HG02571 (cell line): ENCODE measurements around the gene LINS1.
"Not testable (repeated sequence)": the region's sequence is repeated elsewhere in the genome, so short reads cannot be mapped to it uniquely, and the experiment has no call there.

Experiments
- ATAC-seq: cut with Tn5 transposase; IDR thresholded peaks from one replicate; pipeline ENCODE4 v1.9.1; 2021; ENCODE audit warnings: mild to moderate bottlenecking, moderate library complexity; ENCODE audit not compliant: unreplicated experiment

Gene LINS1

GRCh38 chr15:100601617-100602063 is 344 bp downstream of the LINS1 start:
- ATAC-seq: peak; percentile 16

- no peak for ATAC-seq
Observed at GRCh38 chr15:100601163-100601562, 821 bp downstream of the LINS1 start.

- ATAC-seq: no peak
Observed at GRCh38 chr15:100598655-100599054, 3.3 kb downstream of the LINS1 start.

- no peak for ATAC-seq
Observed at GRCh38 chr15:100597862-100598261, 4.1 kb downstream of the LINS1 start.

- ATAC-seq: peak; percentile 77
Observed at GRCh38 chr15:100596792-100597191, 5.2 kb downstream of the LINS1 start.

GRCh38 chr15:100595964-100596363 is 6.0 kb downstream of the LINS1 start:
- ATAC-seq: no peak

- ATAC-seq: no peak
Observed at GRCh38 chr15:100593431-100593830, 8.6 kb downstream of the LINS1 start.

GRCh38 chr15:100592898-100593297 is 9.1 kb downstream of the LINS1 start:
- ATAC-seq: no peak

- no peak for ATAC-seq
Observed at GRCh38 chr15:100591835-100592234, 10.1 kb downstream of the LINS1 start.

GRCh38 chr15:100591163-100591562 is 10.8 kb downstream of the LINS1 start:
- not testable (repeated sequence) for ATAC-seq

- ATAC-seq: no peak
Observed at GRCh38 chr15:100588638-100589242, 13.2 kb downstream of the LINS1 start.

- ATAC-seq: no peak
Observed at GRCh38 chr15:100580414-100580813, 21.6 kb downstream of the LINS1 start.

- ATAC-seq: no peak
Observed at GRCh38 chr15:100573526-100573925, 28.5 kb downstream of the LINS1 start.

GRCh38 chr15:100572362-100572983 is 29.5 kb downstream of the LINS1 start:
- no peak for ATAC-seq

GRCh38 chr15:100571592-100572167 is 30.3 kb downstream of the LINS1 start:
- no peak for ATAC-seq

- no peak for ATAC-seq
Observed at GRCh38 chr15:100570735-100571313, 31.2 kb downstream of the LINS1 start.

GRCh38 chr15:100570275-100570674 is 31.7 kb downstream of the LINS1 start:
- no peak for ATAC-seq

- no peak for ATAC-seq
Observed at GRCh38 chr15:100569391-100569790, 32.6 kb downstream of the LINS1 start.

GRCh38 chr15:100566850-100567628 is 34.9 kb downstream of the LINS1 start:
- ATAC-seq: no peak

- no peak for ATAC-seq
Observed at GRCh38 chr15:100565591-100565990, 36.4 kb downstream of the LINS1 start.

- ATAC-seq: no peak
Observed at GRCh38 chr15:100560323-100560722, 41.7 kb downstream of the LINS1 start.
